Activated T-helper 1 cell treated with anti-CD3 and anti-CD28 coated beads, Interleukin-2, amount 50 U/mL, for 16 hours (primary cell): ENCODE measurements around the gene DLX5.

Experiments
- DNase-seq, 2 donors: peaks; one replicate each; pipeline ENCODE4 v3.0.0-alpha.2; 2020; ENCODE audit warnings: low read depth in 1 of 2, low spot score in 1 of 2

The DLX5 gene

GRCh38 chr7:96992192-96993005 is 32.2 kb downstream of the DLX5 start:
- DNase-seq = no peak

- no peak for DNase-seq
Observed at GRCh38 chr7:96991546-96992191, 33.0 kb downstream of the DLX5 start.

GRCh38 chr7:96989859-96990317 is 34.7 kb downstream of the DLX5 start:
- DNase-seq = no peak

GRCh38 chr7:96989241-96989858 is 35.3 kb downstream of the DLX5 start:
- no peak for DNase-seq

GRCh38 chr7:96987719-96988118 is 36.9 kb downstream of the DLX5 start:
- no peak for DNase-seq

- no peak for DNase-seq
Observed at GRCh38 chr7:96986901-96987300, 37.7 kb downstream of the DLX5 start.

GRCh38 chr7:96985992-96986391 is 38.6 kb downstream of the DLX5 start:
- no peak for DNase-seq

GRCh38 chr7:96982586-96982985 is 42.0 kb downstream of the DLX5 start:
- DNase-seq = no peak

GRCh38 chr7:96979551-96980276 is 44.9 kb downstream of the DLX5 start:
- DNase-seq = no peak

GRCh38 chr7:96977445-96977844 is 47.2 kb downstream of the DLX5 start:
- DNase-seq = no peak

- DNase-seq = no peak
Observed at GRCh38 chr7:96976106-96976505, 48.5 kb downstream of the DLX5 start.

GRCh38 chr7:96973986-96974385 is 50.6 kb downstream of the DLX5 start:
- no peak for DNase-seq

GRCh38 chr7:96970739-96971138 is 53.9 kb downstream of the DLX5 start:
- DNase-seq = no peak
